ENCODE data around the gene METTL8.
A peak's percentile ranks its signal among the peaks of the same experiment; 100 is the strongest.
"Not testable (repeated sequence)": the region's sequence is repeated elsewhere in the genome, so short reads cannot be mapped to it uniquely, and the experiment has no call there.

METTL8 gene

GRCh38 chr2:171362396-171362795 lies 71.4 kb downstream of the METTL8 start:
- Histone ChIP-seq H3K4me1 (ENCODE audit: insufficient read depth, low read length, poor library complexity, severe bottlenecking) (peaks cover 33% of the 10 kb centered on the region), H3K9me3 (ENCODE audit: insufficient read depth, low read depth, low read length) (peaks cover 17% of the 10 kb centered on the region), H3K4me2 (ENCODE audit: low read depth, low read length, poor library complexity, severe bottlenecking) (peak overlapping the region; percentile 31), H3K9me2 (replicated peaks; ENCODE audit: low read depth, low read length) (no peaks in the 10 kb centered on the region), H3K36me3 (ENCODE audit: insufficient read depth, low read length) (0 out of 2 replicates have a peak, but pooled peaks cover 4% of the 10 kb centered on the region), H3K4me3 (ENCODE audit: low read length, poor library complexity, severe bottlenecking) (no peak overlapping the region), H4K20me1 (ENCODE audit: insufficient read depth, low read length, poor library complexity, severe bottlenecking) (no peaks in the 10 kb centered on the region), H2AFZ (ENCODE audit: low read length) (peak overlapping the region; percentile 48; the same call in 1 of the 2 replicates), H3F3A (ENCODE audit: low read depth) (no peaks in the 10 kb centered on the region), H3K79me2 (ENCODE audit: insufficient read depth, low read length) (no peaks in the 10 kb centered on the region), H3K27me3 (ENCODE audit: insufficient read depth, low read length, poor library complexity, severe bottlenecking) (no peaks in the 10 kb centered on the region), H3K9ac (ENCODE audit: low read depth, low read length, poor library complexity, severe bottlenecking) (no peak overlapping the region)
- no peak for TF ChIP-seq CTCF (conservative IDR thresholded peaks at IDR 0.05; ENCODE audit: low read length)
- no peak for TF ChIP-seq EZH2phosphoT487 (IDR thresholded peaks at IDR 0.05; ENCODE audit: borderline replicate concordance)

GRCh38 chr2:171360905-171361304 lies 72.9 kb downstream of the METTL8 start:
- no peaks in the 10 kb centered on the region for H3K79me2 ChIP-seq (ENCODE audit: insufficient read depth, low read length)
- no peak overlapping the region for H2AFZ ChIP-seq (ENCODE audit: low read length)
- H3K27me3 ChIP-seq (ENCODE audit: insufficient read depth, low read length, poor library complexity, severe bottlenecking): no peaks in the 10 kb centered on the region
- H3K4me2 ChIP-seq (ENCODE audit: low read depth, low read length, poor library complexity, severe bottlenecking): no peak overlapping the region
- H3K36me3 ChIP-seq (ENCODE audit: insufficient read depth, low read length): 0 out of 2 replicates have a peak, but pooled peaks cover 4% of the 10 kb centered on the region
- no peaks in the 10 kb centered on the region for H3K9me2 ChIP-seq (replicated peaks; ENCODE audit: low read depth, low read length)
- TF ChIP-seq CTCF (conservative IDR thresholded peaks at IDR 0.05; ENCODE audit: low read length): no peak
- H3F3A ChIP-seq (ENCODE audit: low read depth): no peaks in the 10 kb centered on the region
- no peak overlapping the region for H3K4me3 ChIP-seq (ENCODE audit: low read length, poor library complexity, severe bottlenecking)
- no peak overlapping the region for H3K9ac ChIP-seq (ENCODE audit: low read depth, low read length, poor library complexity, severe bottlenecking)
- no peaks in the 10 kb centered on the region for H4K20me1 ChIP-seq (ENCODE audit: insufficient read depth, low read length, poor library complexity, severe bottlenecking)
- peaks cover 12% of the 10 kb centered on the region; the same call in 1 of the 2 replicates for H3K9me3 ChIP-seq (ENCODE audit: insufficient read depth, low read depth, low read length)
- H3K4me1 ChIP-seq (ENCODE audit: insufficient read depth, low read length, poor library complexity, severe bottlenecking): peaks cover 33% of the 10 kb centered on the region

GRCh38 chr2:171353746-171354145 lies 80.0 kb downstream of the METTL8 start:
- H3K4me3 ChIP-seq (ENCODE audit: low read length, poor library complexity, severe bottlenecking); H3K4me2 ChIP-seq (ENCODE audit: low read depth, low read length, poor library complexity, severe bottlenecking); H3K4me1 ChIP-seq (ENCODE audit: insufficient read depth, low read length, poor library complexity, severe bottlenecking); H3K9me2 ChIP-seq (replicated peaks; ENCODE audit: low read depth, low read length); H3K27me3 ChIP-seq (ENCODE audit: insufficient read depth, low read length, poor library complexity, severe bottlenecking); H4K20me1 ChIP-seq (ENCODE audit: insufficient read depth, low read length, poor library complexity, severe bottlenecking); H3K36me3 ChIP-seq (ENCODE audit: insufficient read depth, low read length); H3K9me3 ChIP-seq (ENCODE audit: insufficient read depth, low read depth, low read length); H3F3A ChIP-seq (ENCODE audit: low read depth); H3K79me2 ChIP-seq (ENCODE audit: insufficient read depth, low read length); H2AFZ ChIP-seq (ENCODE audit: low read length); H3K9ac ChIP-seq (ENCODE audit: low read depth, low read length, poor library complexity, severe bottlenecking): not testable (repeated sequence)

- H3K4me1 ChIP-seq (ENCODE audit: insufficient read depth, low read length, poor library complexity, severe bottlenecking): peaks cover 41% of the 10 kb centered on the region
- H3K9me2 ChIP-seq (replicated peaks; ENCODE audit: low read depth, low read length): no peaks in the 10 kb centered on the region
- H2AFZ ChIP-seq (ENCODE audit: low read length): no peak overlapping the region
- H3K36me3 ChIP-seq (ENCODE audit: insufficient read depth, low read length): no peaks in the 10 kb centered on the region
- no peaks in the 10 kb centered on the region for H3K27me3 ChIP-seq (ENCODE audit: insufficient read depth, low read length, poor library complexity, severe bottlenecking)
- H3K79me2 ChIP-seq (ENCODE audit: insufficient read depth, low read length): no peaks in the 10 kb centered on the region
- H3F3A ChIP-seq (ENCODE audit: low read depth): no peaks in the 10 kb centered on the region
- H3K9ac ChIP-seq (ENCODE audit: low read depth, low read length, poor library complexity, severe bottlenecking): no peak overlapping the region
- no peaks in the 10 kb centered on the region for H4K20me1 ChIP-seq (ENCODE audit: insufficient read depth, low read length, poor library complexity, severe bottlenecking)
- H3K4me2 ChIP-seq (ENCODE audit: low read depth, low read length, poor library complexity, severe bottlenecking): peak overlapping the region; percentile 12
- H3K9me3 ChIP-seq (ENCODE audit: insufficient read depth, low read depth, low read length): no peaks in the 10 kb centered on the region; the same call in 1 of the 2 replicates
- TF ChIP-seq EZH2phosphoT487 (IDR thresholded peaks at IDR 0.05; ENCODE audit: borderline replicate concordance): no peak
- no peak for TF ChIP-seq CTCF (conservative IDR thresholded peaks at IDR 0.05; ENCODE audit: low read length)
- H3K4me3 ChIP-seq (ENCODE audit: low read length, poor library complexity, severe bottlenecking): no peak overlapping the region
These were observed 85.7 kb downstream of the METTL8 start for GRCh38 chr2:171348056-171348455.
